ENCODE data around the gene JTB. TPM values are rescaled to one million over a fixed set of nuclear protein-coding genes. Genes with fewer than 3 reads are reported as not detected.
A peak's percentile ranks its signal among the peaks of the same experiment; 100 is the strongest.
"Not testable (repeated sequence)": the region's sequence is repeated elsewhere in the genome, so short reads cannot be mapped to it uniquely, and the experiment has no call there.

The JTB gene
- total RNA-seq, 1 donor from 2014 or later, result 118 TPM

GRCh38 chr1:153979091-153979490, 1.6 kb upstream of the JTB start:
- not testable (repeated sequence) for DNase-seq (ENCODE audit: low read depth in 2 of 2)

- no peak for DNase-seq (ENCODE audit: low read depth in 2 of 2)
Measured at GRCh38 chr1:153978274-153978909, 918 bp upstream of the JTB start.

- no peak for DNase-seq (ENCODE audit: low read depth in 2 of 2)
Measured at GRCh38 chr1:153976819-153977249, 640 bp downstream of the JTB start.

GRCh38 chr1:153973525-153973924, 3.9 kb downstream of the JTB start:
- no peak for DNase-seq (ENCODE audit: low read depth in 2 of 2)

GRCh38 chr1:153973071-153973470, 4.4 kb downstream of the JTB start:
- no peak for DNase-seq (ENCODE audit: low read depth in 2 of 2)

- no peak for DNase-seq (ENCODE audit: low read depth in 2 of 2)
Measured at GRCh38 chr1:153970346-153970745, 7.1 kb downstream of the JTB start.

GRCh38 chr1:153968972-153969371, 8.5 kb downstream of the JTB start:
- no peak for DNase-seq (ENCODE audit: low read depth in 2 of 2)

- no peak for DNase-seq (ENCODE audit: low read depth in 2 of 2)
Measured at GRCh38 chr1:153968408-153968807, 9.1 kb downstream of the JTB start.

GRCh38 chr1:153968000-153968363, 9.5 kb downstream of the JTB start:
- no peak for DNase-seq (ENCODE audit: low read depth in 2 of 2)

GRCh38 chr1:153967107-153967999, 10.1 kb downstream of the JTB start, which contains the start of gene CREB3L4:
Gene CREB3L4 (plus strand): TSS chr1:153967902. CDS start chr1:153968526, 624 bp downstream.
- DNase-seq (ENCODE audit: low read depth in 2 of 2), result peak; percentile 98 to 99

GRCh38 chr1:153963850-153964331, 13.6 kb downstream of the JTB start:
- peak; percentile 30 to 36 for DNase-seq (ENCODE audit: low read depth in 2 of 2)

GRCh38 chr1:153963030-153963849, 14.2 kb downstream of the JTB start, which contains the start of gene SLC39A1:
Gene SLC39A1 (minus strand): TSS chr1:153963537. CDS start chr1:153962715, 822 bp downstream.
- peak; percentile 97 to 98 for DNase-seq (ENCODE audit: low read depth in 2 of 2)

GRCh38 chr1:153962088-153963029, 15.1 kb downstream of the JTB start:
- peak; percentile 56 to 57 for DNase-seq (ENCODE audit: low read depth in 2 of 2)

GRCh38 chr1:153961421-153961820, 16.1 kb downstream of the JTB start:
- peak in 1 of 2 donors; percentile 74 for DNase-seq (ENCODE audit: low read depth in 2 of 2)

GRCh38 chr1:153960206-153960605, 17.3 kb downstream of the JTB start:
- no peak for DNase-seq (ENCODE audit: low read depth in 2 of 2)

- DNase-seq (ENCODE audit: low read depth in 2 of 2), result no peak
Measured at GRCh38 chr1:153959454-153959853, 18.0 kb downstream of the JTB start.

GRCh38 chr1:153958961-153959260, 18.6 kb downstream of the JTB start:
- no peak for DNase-seq (ENCODE audit: low read depth in 2 of 2)

GRCh38 chr1:153958111-153958960, 19.1 kb downstream of the JTB start, which contains the start of gene CRTC2:
Gene CRTC2 (minus strand): TSS chr1:153958612. CDS start chr1:153958497, 115 bp downstream.
- DNase-seq (ENCODE audit: low read depth in 2 of 2), result peak; percentile 97 to 98

GRCh38 chr1:153957744-153958110, 19.7 kb downstream of the JTB start:
- DNase-seq (ENCODE audit: low read depth in 2 of 2), result peak; percentile 16 to 17

Measured in lung microvascular endothelial cell (primary cell).